SK-N-SH (cell line): ENCODE results near the gene PKP1. TPM values are rescaled to one million over a fixed set of nuclear protein-coding genes. Genes with fewer than 3 reads are reported as not detected.

ENCODE experiments used
- CTCF ChIA-PET: fragments of 300-600, 350-600 bp; formaldehyde crosslinking; extraction: SDS; loops from one replicate; lab custom pipeline; 2021; lab: Yijun Ruan, JAX
- POLR2A ChIA-PET: fragments of 350-600 bp; sonication (Branson Sonifier 250); formaldehyde crosslinking; extraction: SDS; loops from one replicate; lab custom pipeline; 2020; ENCODE audit warnings: antibody characterized with exemption, inconsistent platforms; lab: Yijun Ruan, JAX
- DNase-seq: peaks from one replicate; pipeline ENCODE4 v3.0.0; 2012
- H2AFZ ChIP-seq: fragments of 200-600 bp; sonication (generic); 2 replicates; pipeline ENCODE4 v1.8.1; 2016; ENCODE audit warnings: antibody characterized with exemption, mild to moderate bottlenecking, low read depth
- H3F3A ChIP-seq: fragments of 200-600 bp; sonication (generic); replicated peaks from 2 replicates; pipeline ENCODE3; 2016; ENCODE audit warnings: antibody characterized with exemption, mild to moderate bottlenecking; ENCODE audit not compliant: insufficient read depth
- H3K27ac ChIP-seq, 2 experiments: fragments of 200-500 bp in 1 of 2; fragments of 200-600 bp in 1 of 2; sonication (Bioruptor generic) in 1 of 2; sonication (generic), shearing (Covaris generic) in 1 of 2; 2 replicates each; pipeline versions ENCODE4 v1.5.1 to v1.6.1; 2014 to 2016; ENCODE audit warnings: low read depth in 2 of 2, inconsistent platforms in 1 of 2, low read length in 1 of 2, mild to moderate bottlenecking in 1 of 2, mixed read lengths in 1 of 2
- H3K27me3 ChIP-seq: fragments of 200-600 bp; sonication (generic), shearing (Covaris generic); 2 replicates; pipeline ENCODE4 v1.6.1; 2016; ENCODE audit warnings: mixed run types; ENCODE audit not compliant: insufficient read depth
- H3K36me3 ChIP-seq, 2 experiments: fragments of 200-500 bp in 1 of 2; fragments of 200-600 bp in 1 of 2; sonication (Bioruptor generic) in 1 of 2; sonication (generic) in 1 of 2; replicated peaks in 1 of 2; 2 replicates each; pipeline versions ENCODE3 to v1.5.1; 2014 to 2016; ENCODE audit warnings: low read length in 1 of 2, mild to moderate bottlenecking in 1 of 2; ENCODE audit not compliant: insufficient read depth in 2 of 2, control insufficient read depth in 1 of 2
- H3K4me1 ChIP-seq, 2 experiments: fragments of 200-500 bp in 1 of 2; fragments of 200-600 bp in 1 of 2; sonication (Bioruptor generic) in 1 of 2; sonication (generic), shearing (Covaris generic) in 1 of 2; 2 replicates each; pipeline versions ENCODE4 v1.5.1 to v1.6.1; 2014 to 2016; ENCODE audit warnings: low read depth in 1 of 2, low read length in 1 of 2, mixed run types in 1 of 2; ENCODE audit not compliant: insufficient read depth in 2 of 2, control insufficient read depth in 1 of 2
- H3K4me2 ChIP-seq: fragments of 200-600 bp; sonication (generic), shearing (Covaris generic); 2 replicates; pipeline ENCODE4 v1.6.1; 2017; ENCODE audit warnings: mixed run types
- H3K4me3 ChIP-seq, 2 experiments: fragments of 200-500 bp in 1 of 2; fragments of 200-600 bp in 1 of 2; sonication (Bioruptor generic) in 1 of 2; sonication (generic), shearing (Covaris generic) in 1 of 2; 2 replicates each; pipeline versions ENCODE4 v1.5.1 to v1.8.1; 2014 to 2016; ENCODE audit warnings: low read depth in 2 of 2, inconsistent platforms in 1 of 2, low read length in 1 of 2, mild to moderate bottlenecking in 1 of 2, mixed read lengths in 1 of 2, moderate library complexity in 1 of 2
- H3K79me2 ChIP-seq: fragments of 200-600 bp; sonication (generic); 2 replicates; pipeline ENCODE4 v1.8.1; 2017; ENCODE audit warnings: mild to moderate bottlenecking; ENCODE audit not compliant: insufficient read depth
- H3K9ac ChIP-seq: fragments of 200-600 bp; sonication (generic); 2 replicates; pipeline ENCODE4 v1.6.1; 2017; ENCODE audit warnings: mixed run types
- H3K9me2 ChIP-seq: fragments of 200-600 bp; sonication (generic); 2 replicates; pipeline ENCODE4 v1.6.1; 2017; ENCODE audit warnings: mixed run types
- H3K9me3 ChIP-seq: fragments of 200-600 bp; sonication (generic); 2 replicates; pipeline ENCODE4 v1.6.1; 2017; ENCODE audit warnings: mixed run types, mild to moderate bottlenecking, moderate library complexity
- H4K20me1 ChIP-seq: fragments of 200-600 bp; sonication (generic); 2 replicates; pipeline ENCODE4 v1.6.1; 2017; ENCODE audit warnings: mild to moderate bottlenecking, mixed run types; ENCODE audit not compliant: insufficient read depth
- ELF1 ChIP-seq: IDR thresholded peaks from 2 replicates; pipeline ENCODE4 v1.4.0; 2012
- EP300 ChIP-seq, 2 experiments: IDR thresholded peaks; 2 replicates each; pipeline versions ENCODE4 v1.4.0 to v1.6.1; 2012; ENCODE audit warnings: borderline replicate concordance in 1 of 2, low read depth in 1 of 2, low read length in 1 of 2
- EZH2phosphoT487 ChIP-seq: fragments of 200-600 bp; sonication (generic); IDR thresholded peaks from 2 replicates; pipeline ENCODE4 v1.6.1; 2017; ENCODE audit warnings: low read depth, mixed run types, mild to moderate bottlenecking, antibody characterized with exemption, moderate library complexity, borderline replicate concordance
- GABPA ChIP-seq: IDR thresholded peaks from 2 replicates; pipeline ENCODE4 v1.4.0; 2012; ENCODE audit warnings: low read depth, mild to moderate bottlenecking
- GATA2 ChIP-seq: sonication (generic); formaldehyde crosslinking; IDR thresholded peaks from 2 replicates; pipeline ENCODE4 v1.5.0; 2020; ENCODE audit warnings: mild to moderate bottlenecking, missing genetic modification reagents
- MAX ChIP-seq: IDR thresholded peaks from 2 replicates; pipeline ENCODE4 v1.4.0; 2012; ENCODE audit warnings: low read depth
- POLR2AphosphoS5 ChIP-seq: IDR thresholded peaks from 2 replicates; pipeline ENCODE4 v1.6.1; 2012; ENCODE audit warnings: low read depth, low read length
- RCOR1 ChIP-seq: fragments of 150-350 bp; IDR thresholded peaks from 2 replicates; pipeline ENCODE4 v1.6.1; 2017; ENCODE audit warnings: antibody characterized with exemption, low read length
- RFX5 ChIP-seq: IDR thresholded peaks from 2 replicates; pipeline ENCODE4 v1.6.1; 2012; ENCODE audit warnings: mild to moderate bottlenecking, improper control_type of control experiment, low read length
- SIN3A ChIP-seq: IDR thresholded peaks from 2 replicates; pipeline ENCODE4 v1.6.1; 2012; ENCODE audit warnings: low read depth, mild to moderate bottlenecking, low read length, moderate library complexity, borderline replicate concordance
- SMC3 ChIP-seq: IDR thresholded peaks from 2 replicates; pipeline ENCODE4 v1.6.1; 2012; ENCODE audit warnings: low read depth, low read length, improper control_type of control experiment
- TAF1 ChIP-seq: IDR thresholded peaks from 2 replicates; pipeline ENCODE4 v1.6.1; 2012; ENCODE audit warnings: low read depth, mild to moderate bottlenecking, low read length, moderate library complexity, borderline replicate concordance
- YY1 ChIP-seq: IDR thresholded peaks from 2 replicates; pipeline ENCODE4 v1.4.0; 2012; ENCODE audit warnings: low read depth, mild to moderate bottlenecking
- ZBTB33 ChIP-seq: IDR thresholded peaks from 2 replicates; pipeline ENCODE4 v1.4.0; 2012; ENCODE audit warnings: low read depth, borderline replicate concordance
- WGBS: methylation state at CpG from one replicate; pipeline ENCODE4 v1.1.6; 2017; ENCODE audit warnings: low lambda C conversion rate; 5-methylcytosine and 5-hydroxymethylcytosine counted together
- polyA plus RNA-seq, 3 experiments: library from polyadenylated mRNA; depleted of rRNA; stranded (reverse); fragments of >200 nt; gene quantifications; 2 replicates each; pipeline ENCODE4 v1.2.3, GENCODE V29; 2012
- TF ChIP-seq, protein P1 (sequence below): fragments of 150-350 bp; IDR thresholded peaks from 2 replicates; pipeline ENCODE4 v1.6.1; 2016; ENCODE audit warnings: mild to moderate bottlenecking, low read depth, low read length
- TF ChIP-seq, protein P2 (sequence below): IDR thresholded peaks from 2 replicates; pipeline ENCODE4 v1.6.1; 2012; ENCODE audit warnings: mild to moderate bottlenecking, low read depth, low read length, moderate library complexity
- TF ChIP-seq, protein P3 (sequence below): fragments of 150-350 bp; IDR thresholded peaks from 2 replicates; pipeline ENCODE4 v1.6.1; 2017; ENCODE audit warnings: antibody characterized with exemption, low read length, low read depth, borderline replicate concordance
- TF ChIP-seq, protein P4 (sequence below): IDR thresholded peaks from 2 replicates; pipeline ENCODE4; 2012
- TF ChIP-seq, protein P5 (sequence below): IDR thresholded peaks from 2 replicates; pipeline ENCODE4 v1.4.0; 2012; ENCODE audit warnings: low read depth, borderline replicate concordance

PKP1 gene
- polyA plus RNA-seq, 1 of the 3 experiments (the other 2 are of a cell fraction): not detected

DNA sequence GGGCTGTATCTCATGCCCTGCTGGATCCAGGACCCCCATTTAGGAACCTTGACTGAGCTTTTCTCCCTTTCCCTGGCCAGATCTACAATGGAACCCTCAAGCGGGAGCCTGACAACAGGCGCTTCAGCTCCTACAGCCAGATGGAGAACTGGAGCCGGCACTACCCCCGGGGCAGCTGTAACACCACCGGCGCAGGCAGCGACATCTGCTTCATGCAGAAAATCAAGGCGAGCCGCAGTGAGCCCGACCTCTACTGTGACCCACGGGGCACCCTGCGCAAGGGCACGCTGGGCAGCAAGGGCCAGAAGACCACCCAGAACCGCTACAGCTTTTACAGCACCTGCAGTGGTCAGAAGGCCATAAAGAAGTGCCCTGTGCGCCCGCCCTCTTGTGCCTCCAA lies 29.8 kb downstream of the PKP1 start:
- CTCF ChIA-PET: interaction anchor here (1.8 to 13.1 kb wide), 3 partner anchors 9 to 45 kb away, joined by 6 to 126 read pairs (median 125); no protein-coding TSS in a partner anchor
- Histone ChIP-seq H3K4me1 (peaks cover 33 to 34% of the 10 kb centered on the region in 2 experiments; a peak in 3 of 4 replicates), H2AFZ (no peak overlapping the region), H3K4me3 (no peak overlapping the region), H3F3A (peaks cover 7% of the 10 kb centered on the region), H3K9me2 (no peaks in the 10 kb centered on the region), H3K27ac (no peak overlapping the region), H3K27me3 (peaks cover 7% of the 10 kb centered on the region; the same call in 1 of the 2 replicates), H3K79me2 (no peaks in the 10 kb centered on the region), H4K20me1 (no peaks in the 10 kb centered on the region), H3K36me3 (no peaks in the 10 kb centered on the region), H3K9ac (no peak overlapping the region), H3K9me3 (no peaks in the 10 kb centered on the region), H3K4me2 (no peak overlapping the region)
- POLR2A ChIA-PET: no interaction called here
- 87% methylated on average over 10 of the region's 16 CpGs for WGBS
- no peak for DNase-seq
- no peak for TF ChIP-seq RCOR1
- no peak for TF ChIP-seq POLR2AphosphoS5
- no peak for TF ChIP-seq EP300 (IDR thresholded peaks at IDR 0.05; ENCODE audit: borderline replicate concordance in 1 of 2, low read depth in 1 of 2, low read length in 1 of 2)
- no peak for TF ChIP-seq EZH2phosphoT487
- no peak for TF ChIP-seq ELF1
- TF ChIP-seq MAX: no peak
- no peak for TF ChIP-seq SIN3A
- no peak for TF ChIP-seq TAF1
- no peak for TF ChIP-seq YY1
- TF ChIP-seq, protein P1, sequence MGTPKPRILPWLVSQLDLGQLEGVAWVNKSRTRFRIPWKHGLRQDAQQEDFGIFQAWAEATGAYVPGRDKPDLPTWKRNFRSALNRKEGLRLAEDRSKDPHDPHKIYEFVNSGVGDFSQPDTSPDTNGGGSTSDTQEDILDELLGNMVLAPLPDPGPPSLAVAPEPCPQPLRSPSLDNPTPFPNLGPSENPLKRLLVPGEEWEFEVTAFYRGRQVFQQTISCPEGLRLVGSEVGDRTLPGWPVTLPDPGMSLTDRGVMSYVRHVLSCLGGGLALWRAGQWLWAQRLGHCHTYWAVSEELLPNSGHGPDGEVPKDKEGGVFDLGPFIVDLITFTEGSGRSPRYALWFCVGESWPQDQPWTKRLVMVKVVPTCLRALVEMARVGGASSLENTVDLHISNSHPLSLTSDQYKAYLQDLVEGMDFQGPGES: no peak
- TF ChIP-seq RFX5: no peak
- TF ChIP-seq, protein P2, sequence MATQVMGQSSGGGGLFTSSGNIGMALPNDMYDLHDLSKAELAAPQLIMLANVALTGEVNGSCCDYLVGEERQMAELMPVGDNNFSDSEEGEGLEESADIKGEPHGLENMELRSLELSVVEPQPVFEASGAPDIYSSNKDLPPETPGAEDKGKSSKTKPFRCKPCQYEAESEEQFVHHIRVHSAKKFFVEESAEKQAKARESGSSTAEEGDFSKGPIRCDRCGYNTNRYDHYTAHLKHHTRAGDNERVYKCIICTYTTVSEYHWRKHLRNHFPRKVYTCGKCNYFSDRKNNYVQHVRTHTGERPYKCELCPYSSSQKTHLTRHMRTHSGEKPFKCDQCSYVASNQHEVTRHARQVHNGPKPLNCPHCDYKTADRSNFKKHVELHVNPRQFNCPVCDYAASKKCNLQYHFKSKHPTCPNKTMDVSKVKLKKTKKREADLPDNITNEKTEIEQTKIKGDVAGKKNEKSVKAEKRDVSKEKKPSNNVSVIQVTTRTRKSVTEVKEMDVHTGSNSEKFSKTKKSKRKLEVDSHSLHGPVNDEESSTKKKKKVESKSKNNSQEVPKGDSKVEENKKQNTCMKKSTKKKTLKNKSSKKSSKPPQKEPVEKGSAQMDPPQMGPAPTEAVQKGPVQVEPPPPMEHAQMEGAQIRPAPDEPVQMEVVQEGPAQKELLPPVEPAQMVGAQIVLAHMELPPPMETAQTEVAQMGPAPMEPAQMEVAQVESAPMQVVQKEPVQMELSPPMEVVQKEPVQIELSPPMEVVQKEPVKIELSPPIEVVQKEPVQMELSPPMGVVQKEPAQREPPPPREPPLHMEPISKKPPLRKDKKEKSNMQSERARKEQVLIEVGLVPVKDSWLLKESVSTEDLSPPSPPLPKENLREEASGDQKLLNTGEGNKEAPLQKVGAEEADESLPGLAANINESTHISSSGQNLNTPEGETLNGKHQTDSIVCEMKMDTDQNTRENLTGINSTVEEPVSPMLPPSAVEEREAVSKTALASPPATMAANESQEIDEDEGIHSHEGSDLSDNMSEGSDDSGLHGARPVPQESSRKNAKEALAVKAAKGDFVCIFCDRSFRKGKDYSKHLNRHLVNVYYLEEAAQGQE: no peak
- TF ChIP-seq GATA2 (CRISPR knock-in tag): no peak
- TF ChIP-seq, protein P3, sequence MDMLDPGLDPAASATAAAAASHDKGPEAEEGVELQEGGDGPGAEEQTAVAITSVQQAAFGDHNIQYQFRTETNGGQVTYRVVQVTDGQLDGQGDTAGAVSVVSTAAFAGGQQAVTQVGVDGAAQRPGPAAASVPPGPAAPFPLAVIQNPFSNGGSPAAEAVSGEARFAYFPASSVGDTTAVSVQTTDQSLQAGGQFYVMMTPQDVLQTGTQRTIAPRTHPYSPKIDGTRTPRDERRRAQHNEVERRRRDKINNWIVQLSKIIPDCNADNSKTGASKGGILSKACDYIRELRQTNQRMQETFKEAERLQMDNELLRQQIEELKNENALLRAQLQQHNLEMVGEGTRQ: no peak
- no peak for TF ChIP-seq SMC3
- TF ChIP-seq, protein P4, sequence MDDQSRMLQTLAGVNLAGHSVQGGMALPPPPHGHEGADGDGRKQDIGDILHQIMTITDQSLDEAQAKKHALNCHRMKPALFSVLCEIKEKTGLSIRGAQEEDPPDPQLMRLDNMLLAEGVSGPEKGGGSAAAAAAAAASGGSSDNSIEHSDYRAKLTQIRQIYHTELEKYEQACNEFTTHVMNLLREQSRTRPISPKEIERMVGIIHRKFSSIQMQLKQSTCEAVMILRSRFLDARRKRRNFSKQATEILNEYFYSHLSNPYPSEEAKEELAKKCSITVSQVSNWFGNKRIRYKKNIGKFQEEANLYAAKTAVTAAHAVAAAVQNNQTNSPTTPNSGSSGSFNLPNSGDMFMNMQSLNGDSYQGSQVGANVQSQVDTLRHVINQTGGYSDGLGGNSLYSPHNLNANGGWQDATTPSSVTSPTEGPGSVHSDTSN: no peak
- no peak for TF ChIP-seq GABPA
- TF ChIP-seq, protein P5, sequence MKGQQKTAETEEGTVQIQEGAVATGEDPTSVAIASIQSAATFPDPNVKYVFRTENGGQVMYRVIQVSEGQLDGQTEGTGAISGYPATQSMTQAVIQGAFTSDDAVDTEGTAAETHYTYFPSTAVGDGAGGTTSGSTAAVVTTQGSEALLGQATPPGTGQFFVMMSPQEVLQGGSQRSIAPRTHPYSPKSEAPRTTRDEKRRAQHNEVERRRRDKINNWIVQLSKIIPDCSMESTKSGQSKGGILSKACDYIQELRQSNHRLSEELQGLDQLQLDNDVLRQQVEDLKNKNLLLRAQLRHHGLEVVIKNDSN: no peak
- no peak for TF ChIP-seq ZBTB33
